SK-N-MC (cell line): ENCODE measurements around the gene CDH18.

Experiments used
- EZH2 ChIP-seq: fragments of 200-600 bp; sonication (generic); IDR thresholded peaks from one replicate; pipeline ENCODE4 v1.6.1; 2017; ENCODE audit warnings: antibody characterized with exemption
- POLR2AphosphoS5 ChIP-seq: IDR thresholded peaks from 2 replicates; pipeline ENCODE4 v1.6.1; 2012; ENCODE audit warnings: mild to moderate bottlenecking, low read depth, low read length, borderline replicate concordance

- TF ChIP-seq EZH2 (no peak), POLR2AphosphoS5 (no peak)
These were observed 29.0 kb upstream of the CDH18 start for GRCh38 chr5:20017021-20017420.
